Measurements from ENCODE around the gene PHF10. TPM values are rescaled to one million over a fixed set of nuclear protein-coding genes. Genes with fewer than 3 reads are reported as not detected.
"Not testable (repeated sequence)": the region's sequence is repeated elsewhere in the genome, so short reads cannot be mapped to it uniquely, and the experiment has no call there.

Gene PHF10
- total RNA-seq (2021; fragmentation: NEBNext Ultra II Directional; extraction: Animal tissue kit (Norgen Biotek cat#: 25700)) = 10 to 100 TPM; 14.4 to 20.4 (median 18.7) TPM
- long read RNA-seq, partial matches to known transcripts = 1 of 5 reads
- long read RNA-seq, other reads (novel, unspliced or antisense) = 4 of 5 reads

DNA sequence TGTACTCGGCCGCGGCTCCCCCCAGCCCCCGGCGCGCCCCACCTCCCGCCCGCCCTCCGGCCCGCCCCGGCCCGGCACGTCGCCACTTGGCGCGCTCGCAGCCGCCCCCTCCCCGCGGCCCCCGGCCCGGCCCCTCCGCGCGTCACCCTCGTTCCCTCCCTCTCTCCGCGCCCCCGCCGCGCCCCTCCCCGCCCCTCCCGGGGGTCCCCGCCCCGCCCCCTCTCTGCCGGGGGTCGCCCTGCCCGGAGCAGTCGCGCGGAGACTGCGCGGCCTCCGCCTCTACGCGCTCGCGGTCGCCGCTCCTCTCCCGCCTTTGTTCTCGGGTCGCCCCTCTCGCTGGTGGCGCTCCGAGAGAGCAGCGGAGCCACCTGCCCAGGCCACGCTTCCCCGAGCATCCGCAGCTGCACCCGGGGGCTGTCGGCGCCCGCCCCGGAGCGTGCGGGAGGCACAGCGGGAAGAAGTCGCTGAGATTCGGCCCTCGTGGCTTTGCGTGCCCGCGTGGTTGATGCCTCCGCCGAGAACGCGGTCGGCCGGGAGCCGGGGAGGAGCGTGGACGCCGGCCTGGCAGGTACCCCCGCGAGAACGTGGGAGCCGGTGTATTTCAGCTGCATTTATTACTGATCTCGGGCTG is at the start of gene PHF10:
Gene PHF10, minus strand, starts transcription at position 7 of the 631 bp plus-strand sequence. CDS start 569 bp downstream, outside the sequence.
- DNase-seq = no peak
- no peaks in the 10 kb centered on the region for H3K9me3 Mint-ChIP-seq
- no peaks in the 10 kb centered on the region; the same call in 1 of the 2 replicates for H3K27me3 Mint-ChIP-seq (ENCODE audit: insufficient read depth)
- TF ChIP-seq, protein P1, sequence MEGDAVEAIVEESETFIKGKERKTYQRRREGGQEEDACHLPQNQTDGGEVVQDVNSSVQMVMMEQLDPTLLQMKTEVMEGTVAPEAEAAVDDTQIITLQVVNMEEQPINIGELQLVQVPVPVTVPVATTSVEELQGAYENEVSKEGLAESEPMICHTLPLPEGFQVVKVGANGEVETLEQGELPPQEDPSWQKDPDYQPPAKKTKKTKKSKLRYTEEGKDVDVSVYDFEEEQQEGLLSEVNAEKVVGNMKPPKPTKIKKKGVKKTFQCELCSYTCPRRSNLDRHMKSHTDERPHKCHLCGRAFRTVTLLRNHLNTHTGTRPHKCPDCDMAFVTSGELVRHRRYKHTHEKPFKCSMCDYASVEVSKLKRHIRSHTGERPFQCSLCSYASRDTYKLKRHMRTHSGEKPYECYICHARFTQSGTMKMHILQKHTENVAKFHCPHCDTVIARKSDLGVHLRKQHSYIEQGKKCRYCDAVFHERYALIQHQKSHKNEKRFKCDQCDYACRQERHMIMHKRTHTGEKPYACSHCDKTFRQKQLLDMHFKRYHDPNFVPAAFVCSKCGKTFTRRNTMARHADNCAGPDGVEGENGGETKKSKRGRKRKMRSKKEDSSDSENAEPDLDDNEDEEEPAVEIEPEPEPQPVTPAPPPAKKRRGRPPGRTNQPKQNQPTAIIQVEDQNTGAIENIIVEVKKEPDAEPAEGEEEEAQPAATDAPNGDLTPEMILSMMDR (IDR thresholded peaks at IDR 0.05) = no peak
- peak within 1 kb of the TSS; percentile 91 for H3K27ac Mint-ChIP-seq
- no peaks in the 10 kb centered on the region for H3K36me3 Mint-ChIP-seq (ENCODE audit: low read depth)
- peaks cover 28% of the 10 kb centered on the region for H3K4me1 Mint-ChIP-seq (ENCODE audit: low read depth)
- peak within 1 kb of the TSS; percentile 91 for H3K4me3 Mint-ChIP-seq

DNA sequence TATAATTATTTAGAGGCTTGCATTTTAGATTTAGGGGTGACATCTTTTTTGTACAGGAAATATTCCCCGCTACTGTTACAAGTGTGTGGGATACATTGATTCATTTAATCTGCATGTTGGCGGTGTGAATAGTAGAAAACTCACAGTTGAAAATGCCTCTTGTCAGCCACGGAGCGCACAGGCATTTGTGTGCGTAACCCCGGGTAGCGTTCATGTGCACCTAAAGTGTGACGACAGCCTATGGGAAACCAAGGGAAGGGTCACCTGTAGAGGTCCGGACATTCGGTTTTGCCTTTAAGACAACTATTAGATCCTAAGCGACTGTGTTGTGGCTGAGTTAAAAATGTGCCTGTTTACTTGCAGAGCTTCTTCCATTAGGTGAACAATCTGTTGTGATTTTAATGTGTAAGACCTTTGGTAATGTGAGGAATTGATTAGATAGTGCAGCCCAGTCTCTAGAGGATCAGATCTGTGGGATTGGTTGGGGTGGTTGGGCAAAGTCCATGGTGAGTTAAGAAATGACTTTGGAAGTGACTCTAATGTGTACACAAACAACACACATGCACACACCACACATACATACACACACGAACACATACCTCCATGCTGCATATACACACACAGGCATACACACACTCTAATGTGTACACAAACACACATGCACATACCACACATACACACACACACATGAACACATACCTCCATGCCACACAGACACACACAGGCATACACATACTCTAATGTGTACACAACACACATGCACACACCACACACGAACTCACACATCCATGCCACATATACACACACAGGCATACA is 42.8 kb upstream of the PHF10 start:
- DNase-seq = no peak
- no peaks in the 10 kb centered on the region for H3K27me3 Mint-ChIP-seq (ENCODE audit: insufficient read depth)
- TF ChIP-seq, protein P1 (IDR thresholded peaks at IDR 0.05) = no peak
- no peak overlapping the region for H3K4me3 Mint-ChIP-seq
- peaks cover 7% of the 10 kb centered on the region; the same call in 1 of the 2 replicates for H3K4me1 Mint-ChIP-seq (ENCODE audit: low read depth)
- H3K9me3 Mint-ChIP-seq = no peaks in the 10 kb centered on the region
- no peak overlapping the region for H3K27ac Mint-ChIP-seq
- peaks cover 11% of the 10 kb centered on the region; the same call in 1 of the 2 replicates for H3K36me3 Mint-ChIP-seq (ENCODE audit: low read depth)

DNA sequence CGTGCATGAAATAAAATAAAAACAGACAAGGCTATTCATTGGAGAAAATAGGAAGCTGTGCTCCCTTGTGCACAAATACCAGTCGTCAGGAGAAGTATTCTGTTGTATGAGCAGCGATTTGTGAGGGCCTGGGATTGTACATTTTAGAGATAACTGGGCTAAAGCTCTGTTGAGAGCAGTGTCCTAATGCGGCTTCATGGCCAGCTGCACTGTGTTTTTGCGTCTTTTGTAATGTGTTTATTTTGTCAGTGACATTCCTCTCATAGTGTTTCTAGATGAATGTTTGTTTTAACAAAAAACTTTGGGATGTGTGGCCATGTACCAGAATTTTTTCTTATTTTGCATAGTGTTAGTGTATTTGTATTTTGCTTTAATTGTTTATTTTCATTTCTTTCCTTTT is 41.9 kb upstream of the PHF10 start:
- Mint-ChIP-seq H3K4me1 (ENCODE audit: low read depth) (peaks cover 7% of the 10 kb centered on the region; the same call in 1 of the 2 replicates), H3K9me3 (no peaks in the 10 kb centered on the region), H3K27me3 (ENCODE audit: insufficient read depth) (no peaks in the 10 kb centered on the region), H3K4me3 (no peak overlapping the region), H3K27ac (no peak overlapping the region), H3K36me3 (ENCODE audit: low read depth) (peaks cover 11% of the 10 kb centered on the region; the same call in 1 of the 2 replicates)
- TF ChIP-seq, protein P1 (IDR thresholded peaks at IDR 0.05) = no peak
- no peak for DNase-seq

DNA sequence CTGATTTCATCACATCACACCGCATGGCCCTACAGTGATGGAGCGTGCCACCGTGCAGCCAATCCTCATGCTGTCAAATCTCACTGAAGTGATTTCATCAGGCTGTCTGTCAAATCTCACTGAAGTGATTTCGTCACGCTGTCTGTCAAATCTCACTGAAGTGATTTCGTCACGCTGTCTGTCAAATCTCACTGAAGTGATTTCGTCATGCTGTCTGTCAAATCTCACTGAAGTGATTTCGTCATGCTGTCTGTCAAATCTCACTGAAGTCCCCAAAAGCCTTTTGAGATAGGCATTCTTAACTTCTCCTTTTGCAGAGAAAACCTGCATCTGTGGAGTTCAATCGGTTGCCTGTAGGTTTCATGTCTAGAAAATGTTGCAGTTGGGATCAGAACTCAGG is 41.5 kb upstream of the PHF10 start:
- not testable (repeated sequence) for H3K4me3 Mint-ChIP-seq; DNase-seq; H3K4me1 Mint-ChIP-seq (ENCODE audit: low read depth); H3K27me3 Mint-ChIP-seq (ENCODE audit: insufficient read depth); H3K27ac Mint-ChIP-seq; H3K9me3 Mint-ChIP-seq
- H3K36me3 Mint-ChIP-seq (ENCODE audit: low read depth) = peaks cover 11% of the 10 kb centered on the region; the same call in 1 of the 2 replicates

DNA sequence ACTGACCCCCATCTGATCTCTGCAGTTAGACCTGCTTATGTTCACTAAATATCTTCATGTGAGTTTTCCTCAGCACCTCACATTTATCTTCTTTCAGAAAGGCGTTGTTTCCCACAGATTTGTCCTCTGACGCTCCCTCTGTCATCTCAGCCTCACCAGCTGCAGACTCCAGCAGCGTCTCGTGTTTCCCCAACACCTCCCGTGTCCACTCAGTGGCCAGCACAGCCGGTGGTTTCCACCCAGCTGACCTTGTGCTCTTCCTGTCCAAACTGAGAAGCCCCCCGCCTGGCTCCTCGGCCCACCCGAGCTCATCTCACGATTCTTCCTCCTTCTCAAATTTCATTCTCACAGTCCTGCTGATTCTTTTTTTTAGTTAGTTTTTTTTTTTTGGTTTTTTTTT is 39.6 kb upstream of the PHF10 start:
- no peak for DNase-seq
- H3K4me1 Mint-ChIP-seq (ENCODE audit: low read depth) = peaks cover 7% of the 10 kb centered on the region; the same call in 1 of the 2 replicates
- H3K36me3 Mint-ChIP-seq (ENCODE audit: low read depth) = peaks cover 27% of the 10 kb centered on the region
- H3K9me3 Mint-ChIP-seq = no peaks in the 10 kb centered on the region
- H3K27me3 Mint-ChIP-seq (ENCODE audit: insufficient read depth) = no peaks in the 10 kb centered on the region; the same call in 1 of the 2 replicates
- no peak overlapping the region for H3K27ac Mint-ChIP-seq
- TF ChIP-seq, protein P1 (IDR thresholded peaks at IDR 0.05) = no peak
- H3K4me3 Mint-ChIP-seq = no peak overlapping the region
